ENCODE measurements around the gene IFT74. TPM values are rescaled to one million over a fixed set of nuclear protein-coding genes. Genes with fewer than 3 reads are reported as not detected.

IFT74 gene
- total and polyA plus RNA-seq, 9 of the 15 experiments (the other 6 are each of a cell fraction or from before 2014, with no cell fraction given) = 6.1 to 13.2 (median 9.3) TPM

GRCh38 chr9:27112235-27112634, 156.0 kb downstream of the IFT74 start (continued):
- no peak for TF ChIP-seq TAF15 (IDR thresholded peaks at IDR 0.05; ENCODE audit: low read depth, low read length)
- TF ChIP-seq RUNX1 (IDR thresholded peaks at IDR 0.05; ENCODE audit: low read depth) = no peak

Other genes with a start within 250 kb of the IFT74 start
- 16.1 and 16.8 TPM in 2 replicates for gene CAAP1, start 63.6 kb upstream of the IFT74 start, total RNA-seq (2014; rRNA removed)
- gene CAAP1, start 63.6 kb upstream of the IFT74 start, total RNA-seq (2014; rRNA removed; fragmentation: Illumina TruSeq; extraction: Trizol) = 17.4 and 19.6 TPM in 2 replicates
- gene CAAP1, start 63.6 kb upstream of the IFT74 start, total RNA-seq (2015; rRNA removed; fragmentation: Illumina TruSeq; extraction: Trizol) = 13.3 and 14.8 TPM in 2 replicates
- 11.5 and 15.3 TPM in 2 replicates for gene CAAP1, start 63.6 kb upstream of the IFT74 start, total RNA-seq (2021)
- gene CAAP1, start 63.6 kb upstream of the IFT74 start, polyA plus RNA-seq (2011; rRNA removed) = 10.3 and 16.0 TPM in 2 replicates
- gene CAAP1, start 63.6 kb upstream of the IFT74 start, polyA plus RNA-seq (2014; fragmentation: Illumina TruSeq; extraction: Trizol) = 13.7 and 17.4 TPM in 2 replicates
- gene CAAP1, start 63.6 kb upstream of the IFT74 start, polyA plus RNA-seq (2014; fragmentation: Nextera tagmentation; extraction: Ambion mirVana) = 1 to 10 TPM; 8.9 TPM
- gene CAAP1, start 63.6 kb upstream of the IFT74 start, polyA plus RNA-seq (2014; rRNA removed) = 13.9 and 14.7 TPM in 2 replicates
- 16.4 and 18.0 TPM in 2 replicates for gene PLAA, start 9.2 kb upstream of the IFT74 start, total RNA-seq (2014; rRNA removed)
- gene PLAA, start 9.2 kb upstream of the IFT74 start, total RNA-seq (2014; rRNA removed; fragmentation: Illumina TruSeq; extraction: Trizol) = 18.3 and 21.7 TPM in 2 replicates
- 14.7 and 16.6 TPM in 2 replicates for gene PLAA, start 9.2 kb upstream of the IFT74 start, total RNA-seq (2015; rRNA removed; fragmentation: Illumina TruSeq; extraction: Trizol)
- gene PLAA, start 9.2 kb upstream of the IFT74 start, total RNA-seq (2021) = 17.9 and 19.2 TPM in 2 replicates
- 8.9 and 10.1 TPM in 2 replicates for gene PLAA, start 9.2 kb upstream of the IFT74 start, polyA plus RNA-seq (2011; rRNA removed)
- gene PLAA, start 9.2 kb upstream of the IFT74 start, polyA plus RNA-seq (2014; fragmentation: Illumina TruSeq; extraction: Trizol) = 20.7 and 21.1 TPM in 2 replicates
- gene PLAA, start 9.2 kb upstream of the IFT74 start, polyA plus RNA-seq (2014; fragmentation: Nextera tagmentation; extraction: Ambion mirVana) = 1 to 10 TPM; 3.5 to 3.8 TPM
- 9.4 and 10.4 TPM in 2 replicates for gene PLAA, start 9.2 kb upstream of the IFT74 start, polyA plus RNA-seq (2014; rRNA removed)
- gene LRRC19, start 49.3 kb downstream of the IFT74 start, total RNA-seq (2014; rRNA removed) = not detected in 2 replicates
- gene LRRC19, start 49.3 kb downstream of the IFT74 start, total RNA-seq (2014; rRNA removed; fragmentation: Illumina TruSeq; extraction: Trizol) = not detected in 2 replicates
- not detected in 2 replicates for gene LRRC19, start 49.3 kb downstream of the IFT74 start, total RNA-seq (2015; rRNA removed; fragmentation: Illumina TruSeq; extraction: Trizol)
- gene LRRC19, start 49.3 kb downstream of the IFT74 start, total RNA-seq (2021) = not detected in 2 replicates
- not detected in 2 replicates for gene LRRC19, start 49.3 kb downstream of the IFT74 start, polyA plus RNA-seq (2011; rRNA removed)
- not detected in 2 replicates for gene LRRC19, start 49.3 kb downstream of the IFT74 start, polyA plus RNA-seq (2014; fragmentation: Illumina TruSeq; extraction: Trizol)
- gene LRRC19, start 49.3 kb downstream of the IFT74 start, polyA plus RNA-seq (2014; fragmentation: Nextera tagmentation; extraction: Ambion mirVana) = not detected
- gene LRRC19, start 49.3 kb downstream of the IFT74 start, polyA plus RNA-seq (2014; rRNA removed) = not detected in 2 replicates
- gene TEK, start 152.8 kb downstream of the IFT74 start, total RNA-seq (2014; rRNA removed) = 0.05 TPM in 1 of 2 replicates, not detected in the other
- 0.04 and 0.10 TPM in 2 replicates for gene TEK, start 152.8 kb downstream of the IFT74 start, total RNA-seq (2014; rRNA removed; fragmentation: Illumina TruSeq; extraction: Trizol)
- 0.11 TPM in 2 replicates for gene TEK, start 152.8 kb downstream of the IFT74 start, total RNA-seq (2015; rRNA removed; fragmentation: Illumina TruSeq; extraction: Trizol)
- 0.07 and 0.16 TPM in 2 replicates for gene TEK, start 152.8 kb downstream of the IFT74 start, total RNA-seq (2021)
- 0.03 TPM in 1 of 2 replicates, not detected in the other for gene TEK, start 152.8 kb downstream of the IFT74 start, polyA plus RNA-seq (2011; rRNA removed)
- gene TEK, start 152.8 kb downstream of the IFT74 start, polyA plus RNA-seq (2014; fragmentation: Illumina TruSeq; extraction: Trizol) = 0.03 and 0.04 TPM in 2 replicates
- under 1 TPM; 0.06 to 0.13 TPM for gene TEK, start 152.8 kb downstream of the IFT74 start, polyA plus RNA-seq (2014; fragmentation: Nextera tagmentation; extraction: Ambion mirVana)
- gene TEK, start 152.8 kb downstream of the IFT74 start, polyA plus RNA-seq (2014; rRNA removed) = 0.07 and 0.11 TPM in 2 replicates